Stimulated activated CD4-positive, alpha-beta T cell treated with anti-CD3 and anti-CD28 coated beads, TNF-alpha, amount 100 ng/mL, for 24 hours (primary cell): Measurements from ENCODE around the gene CAPN5.
A peak's percentile ranks its signal among the peaks of the same experiment; 100 is the strongest.
"Not testable (repeated sequence)": the region's sequence is repeated elsewhere in the genome, so short reads cannot be mapped to it uniquely, and the experiment has no call there.

Source experiments
- DNase-seq, 3 experiments: peaks; one replicate each; pipeline ENCODE4 v3.0.0-alpha.2; 2020; ENCODE audit warnings: low read depth in 3 of 3

Gene CAPN5

GRCh38 chr11:77042111-77042726 lies 24.6 kb upstream of the CAPN5 start:
- DNase-seq: no peak

- no peak for DNase-seq
These were observed 22.4 kb upstream of the CAPN5 start for GRCh38 chr11:77044356-77044755.

DNA sequence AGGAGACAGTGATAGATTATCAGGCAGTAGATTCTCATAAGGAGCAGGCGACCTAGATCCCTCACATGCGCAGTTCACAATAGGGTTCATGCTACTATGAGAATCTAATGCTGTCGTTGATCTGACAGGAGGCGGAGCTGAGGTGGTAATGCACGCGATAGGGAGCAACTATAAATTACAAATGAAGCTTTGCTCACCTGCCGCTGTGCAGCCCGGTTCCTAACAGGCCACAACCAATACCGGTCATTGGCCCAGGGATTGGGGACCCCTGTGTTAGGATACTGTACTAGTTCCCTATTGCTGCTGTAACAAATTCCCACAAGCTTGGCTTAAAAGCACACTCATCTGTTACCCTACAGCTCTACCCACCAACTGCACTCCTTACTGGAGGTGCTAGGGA lies 21.9 kb upstream of the CAPN5 start:
- no peak for DNase-seq

GRCh38 chr11:77046060-77046501 lies 20.7 kb upstream of the CAPN5 start:
- DNase-seq: peak; percentile 7 to 57 (median 33)

DNA sequence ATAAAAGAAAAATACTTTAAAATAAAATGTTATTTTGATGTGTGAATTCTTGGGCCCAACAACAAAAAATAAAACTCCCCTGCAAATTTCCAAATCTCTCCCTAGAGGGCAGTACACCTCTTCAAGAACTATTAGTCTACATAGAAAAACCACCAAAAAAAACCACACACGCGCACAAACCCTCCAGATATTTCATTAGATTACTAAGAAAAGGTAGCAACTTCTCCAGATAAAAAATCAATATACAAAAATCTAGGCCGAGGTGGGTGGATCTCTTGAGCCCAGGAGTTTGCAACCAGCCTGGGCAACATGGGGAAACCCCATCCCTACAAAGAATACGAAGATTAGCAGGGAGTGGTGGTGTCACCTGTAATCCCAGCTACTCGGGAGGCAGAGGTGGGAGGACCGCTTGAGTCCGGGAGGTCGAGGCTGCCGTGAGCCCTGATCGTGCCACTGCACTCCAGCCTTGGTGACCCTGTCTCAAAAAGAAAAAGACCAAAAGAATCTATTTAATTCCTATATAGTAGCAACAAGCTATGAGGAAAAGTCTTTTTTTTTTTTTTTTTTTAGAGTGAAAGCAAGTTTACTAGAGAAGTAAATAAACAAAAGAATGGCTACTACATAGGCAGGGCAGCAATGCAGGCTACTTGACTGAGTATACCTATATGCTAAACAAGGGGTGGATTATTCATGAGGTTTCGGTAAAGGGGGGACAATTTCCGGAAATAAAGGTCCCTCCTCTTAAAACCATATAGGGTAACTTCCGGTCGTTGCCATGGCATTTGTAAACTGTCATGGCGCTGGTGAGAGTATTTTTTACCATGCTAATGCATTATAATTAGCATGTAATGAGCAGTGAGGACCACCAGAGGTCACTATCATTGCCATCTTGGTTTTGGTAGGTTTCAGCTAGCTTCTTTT lies 19.5 kb upstream of the CAPN5 start:
- DNase-seq: peak; percentile 53 to 83 (median 62)

- not testable (repeated sequence) for DNase-seq
These were observed 18.8 kb upstream of the CAPN5 start for GRCh38 chr11:77047928-77048446.

GRCh38 chr11:77049026-77049425 lies 17.7 kb upstream of the CAPN5 start:
- DNase-seq: no peak

DNA sequence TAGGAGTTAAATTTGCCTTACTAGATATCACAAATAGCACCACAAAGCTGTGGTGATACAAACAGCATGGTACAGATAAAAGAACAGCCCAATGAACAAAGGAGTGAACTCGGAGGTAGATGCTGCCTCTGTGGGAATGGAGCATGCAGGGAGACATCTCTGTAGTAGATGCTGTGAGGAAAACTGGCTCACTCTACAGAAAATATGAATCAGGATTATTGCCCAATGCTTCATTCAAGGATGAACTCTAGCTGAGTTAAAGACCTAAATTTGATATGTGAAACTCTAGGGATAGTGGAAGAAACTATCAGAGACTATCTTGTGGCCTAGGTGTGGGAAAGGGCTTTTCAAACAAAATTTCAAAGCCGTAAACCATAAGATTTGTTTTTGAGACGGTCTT lies 15.3 kb upstream of the CAPN5 start:
- no peak for DNase-seq

- no peak for DNase-seq
These were observed 14.3 kb upstream of the CAPN5 start for GRCh38 chr11:77052518-77052917.

- DNase-seq: no peak
These were observed 13.4 kb upstream of the CAPN5 start for GRCh38 chr11:77053217-77054015.

DNA sequence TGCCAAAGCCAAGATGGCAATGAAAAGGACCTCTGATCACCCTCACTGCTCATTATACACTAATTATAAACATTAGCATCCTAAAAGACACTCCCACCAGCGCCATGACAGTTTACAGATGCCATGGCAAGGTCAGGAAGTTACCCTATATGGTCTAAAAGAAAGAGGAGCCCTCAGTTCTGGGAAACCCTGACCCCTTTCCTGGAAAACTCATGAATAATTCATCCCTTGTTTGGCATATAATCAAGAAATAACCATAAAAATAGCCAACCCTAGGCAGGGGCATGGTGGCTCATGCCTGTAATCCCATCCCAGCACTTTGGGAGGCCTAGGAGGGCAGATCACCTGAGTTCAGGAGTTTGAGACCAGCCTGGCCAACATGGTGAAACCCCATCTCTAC lies 12.7 kb upstream of the CAPN5 start:
- no peak for DNase-seq

DNA sequence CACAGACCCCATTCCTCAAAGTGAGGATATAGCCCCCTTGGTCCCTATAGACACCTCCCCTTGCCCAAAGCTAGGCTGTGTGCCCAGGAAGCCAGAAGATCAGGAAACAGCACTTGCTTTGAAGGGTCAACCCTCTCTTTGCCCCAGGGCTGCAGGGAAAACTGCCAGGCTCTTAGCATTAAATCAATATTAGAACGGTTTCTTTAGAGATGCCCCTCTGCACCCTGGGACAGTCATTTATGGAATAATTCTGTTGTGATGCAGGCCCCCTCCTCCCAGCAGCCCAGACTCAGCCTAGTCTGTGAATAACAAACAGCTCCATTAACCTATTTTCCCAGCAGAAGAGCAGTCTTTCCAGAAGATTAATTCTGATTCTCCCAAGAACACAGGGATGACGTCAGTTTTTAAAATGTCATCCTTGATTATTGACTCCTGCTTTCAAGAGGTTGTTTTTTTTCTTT lies 11.6 kb upstream of the CAPN5 start:
- DNase-seq: no peak

- no peak for DNase-seq
These were observed 10.9 kb upstream of the CAPN5 start for GRCh38 chr11:77055913-77056312.

DNA sequence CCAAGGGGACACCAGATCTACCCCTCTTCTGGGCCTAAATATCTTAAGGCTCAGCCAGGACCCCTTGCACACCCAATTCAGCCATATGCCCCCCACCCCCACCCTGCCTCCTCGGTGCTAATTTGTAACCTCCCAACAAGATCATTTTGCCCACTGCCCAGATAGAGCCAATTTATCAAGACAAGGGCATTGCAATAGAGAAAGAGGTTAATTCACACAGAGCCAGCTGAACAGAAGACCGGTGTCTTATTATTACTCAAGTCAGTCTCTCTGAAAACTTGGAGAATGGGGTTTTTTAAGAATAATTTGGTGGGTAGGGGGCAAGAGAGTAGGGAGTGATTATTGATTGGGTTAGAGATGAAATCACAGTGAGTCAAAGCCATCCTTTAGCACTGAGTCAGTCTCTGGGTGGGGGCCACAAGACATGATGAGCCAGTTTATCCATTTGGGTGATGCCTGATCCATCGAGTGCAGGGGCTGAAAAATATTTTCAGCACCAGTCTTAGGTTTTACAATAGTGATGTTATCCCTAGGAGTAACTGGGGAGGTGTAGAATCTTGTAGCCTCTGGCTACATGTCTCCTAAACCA lies 9.9 kb upstream of the CAPN5 start:
- DNase-seq: no peak

- no peak for DNase-seq
These were observed 8.8 kb upstream of the CAPN5 start for GRCh38 chr11:77057938-77058474.

DNA sequence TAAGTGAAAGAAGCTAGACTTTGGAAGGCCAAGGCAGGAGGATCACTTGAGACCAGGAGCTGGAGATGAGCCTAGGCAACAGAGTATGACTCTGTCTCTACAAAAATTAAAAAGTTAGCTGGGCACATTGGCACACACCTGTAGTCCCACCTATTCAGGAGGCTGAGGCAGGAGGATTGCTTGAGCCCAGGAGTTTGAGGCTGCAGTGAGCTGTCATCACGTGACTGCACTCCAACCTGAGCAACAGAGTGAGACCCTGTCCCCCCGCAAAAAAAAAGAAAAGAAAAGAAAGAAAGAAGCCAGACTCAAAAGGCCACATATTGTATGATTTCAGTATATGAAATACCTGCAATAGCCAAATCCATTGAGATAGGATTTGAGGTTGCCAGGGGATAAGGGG lies 7.9 kb upstream of the CAPN5 start:
- DNase-seq: no peak

DNA sequence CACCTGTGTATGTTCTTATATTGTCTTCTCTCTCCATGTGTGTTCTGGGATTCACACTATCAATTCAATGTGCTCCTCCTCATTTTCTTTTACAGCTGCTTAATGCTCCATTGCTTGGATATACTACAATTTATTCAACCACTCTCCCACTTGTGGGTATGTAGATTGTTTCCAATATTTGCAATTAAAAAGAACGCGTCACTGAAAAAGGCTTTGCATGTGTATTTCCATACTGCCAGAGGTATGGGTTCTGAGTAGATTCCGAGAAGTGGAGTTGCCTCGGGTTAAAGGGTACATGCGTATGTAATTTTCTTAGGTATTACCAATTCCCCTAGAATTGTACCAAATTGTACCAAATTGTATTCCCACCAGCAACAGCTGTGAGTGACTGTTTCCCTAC lies 7.0 kb upstream of the CAPN5 start:
- no peak for DNase-seq

- DNase-seq: no peak
These were observed 6.5 kb upstream of the CAPN5 start for GRCh38 chr11:77060234-77060633.

DNA sequence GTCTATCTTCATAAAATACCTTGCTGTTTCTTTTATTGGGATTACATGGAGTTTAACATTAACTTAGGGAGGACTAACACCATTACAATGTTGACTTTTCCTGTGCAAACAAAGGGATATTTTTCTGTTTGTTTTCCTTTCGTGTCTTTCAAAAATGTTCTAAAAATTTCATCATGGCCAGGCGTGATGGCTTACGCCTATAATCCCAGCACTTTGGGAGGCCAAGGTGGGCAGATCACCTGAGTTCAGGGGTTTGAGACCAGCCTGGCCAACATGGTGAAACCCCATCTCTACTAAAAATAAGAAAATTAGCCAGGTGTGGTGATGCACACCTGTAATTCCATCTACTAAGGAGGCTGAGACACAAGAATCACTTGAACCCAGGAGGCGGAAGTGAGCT lies 5.5 kb upstream of the CAPN5 start:
- DNase-seq: not testable (repeated sequence)

- no peak for DNase-seq
These were observed 3.8 kb upstream of the CAPN5 start for GRCh38 chr11:77062924-77063323.

- no peak for DNase-seq
These were observed 3.4 kb upstream of the CAPN5 start for GRCh38 chr11:77063407-77063806.
